H1 (cell line): Measurements from ENCODE around the gene MLYCD. TPM values are rescaled to one million over a fixed set of nuclear protein-coding genes. Genes with fewer than 3 reads are reported as not detected.

ENCODE experiments used
- CTCF ChIA-PET: fragments of 300-600 bp; sonication (Branson Sonifier 250); formaldehyde crosslinking; loops from one replicate; lab custom pipeline; 2021; ENCODE audit not compliant: partially characterized antibody; lab: Charles Lee
- POLR2A ChIA-PET: fragments of 300-600 bp; sonication (Branson Sonifier 250); formaldehyde crosslinking; loops from one replicate; lab custom pipeline; 2021; ENCODE audit warnings: inconsistent platforms; ENCODE audit not compliant: partially characterized antibody; lab: Charles Lee
- DNase-seq, 2 experiments: peaks; one replicate each; pipeline versions ENCODE4 v3.0.0 to v3.0.0-alpha.2; 2010 to 2022; ENCODE audit warnings: low spot score in 2 of 2, low read depth in 1 of 2, mixed read lengths in 1 of 2
- FAIRE-seq: peaks from 2 replicates; lab custom pipeline; 2011; peaks lifted over from hg19 to GRCh38; lab: Jason Lieb, UNC
- H2AFZ ChIP-seq: 2 replicates; pipeline ENCODE4 v1.8.1; 2012; ENCODE audit warnings: low read length, inconsistent platforms
- H2AK5ac ChIP-seq: 2 replicates; pipeline ENCODE4 v1.6.1; 2013; ENCODE audit warnings: low read depth, low read length
- H2BK120ac ChIP-seq: replicated peaks from 2 replicates; pipeline ENCODE3; 2013; ENCODE audit warnings: low read depth, low read length, inconsistent platforms
- H2BK12ac ChIP-seq: 2 replicates; pipeline ENCODE4 v1.6.1; 2013; ENCODE audit warnings: low read depth, low read length
- H2BK15ac ChIP-seq: 2 replicates; pipeline ENCODE4 v1.6.1; 2013; ENCODE audit warnings: low read length
- H2BK20ac ChIP-seq: 2 replicates; pipeline ENCODE4 v1.6.1; 2013; ENCODE audit warnings: low read length
- H2BK5ac ChIP-seq: 2 replicates; pipeline ENCODE4 v1.6.1; 2013; ENCODE audit warnings: low read depth, low read length
- H3K14ac ChIP-seq: 2 replicates; pipeline ENCODE4 v1.6.1; 2013; ENCODE audit warnings: inconsistent platforms; ENCODE audit not compliant: insufficient read length
- H3K18ac ChIP-seq: 2 replicates; pipeline ENCODE4 v1.6.1; 2013; ENCODE audit warnings: low read length; ENCODE audit errors: extremely low read depth
- H3K23ac ChIP-seq: 2 replicates; pipeline ENCODE4 v1.6.1; 2013; ENCODE audit warnings: inconsistent platforms; ENCODE audit not compliant: insufficient read length
- H3K23me2 ChIP-seq: 2 replicates; pipeline ENCODE4 v1.6.1; 2013; ENCODE audit warnings: low read depth, low read length
- H3K27ac ChIP-seq: 2 replicates; pipeline ENCODE4 v1.6.1; 2011; ENCODE audit warnings: low read depth, low read length, inconsistent platforms
- H3K27me3 ChIP-seq, 4 experiments: replicated peaks in 1 of 4; 1 replicate in 1 of 4; 2 replicates in 3 of 4; pipeline versions ENCODE4 v1.6.1 to v1.8.1; 2011 to 2013; ENCODE audit warnings: low read length in 3 of 4, mild to moderate bottlenecking in 3 of 4, inconsistent platforms in 2 of 4, mixed read lengths in 2 of 4, moderate library complexity in 1 of 4; ENCODE audit not compliant: control insufficient read depth in 3 of 4, insufficient read depth in 3 of 4; ENCODE audit errors: extremely low read depth in 1 of 4
- H3K36me3 ChIP-seq, 4 experiments: 2 replicates each; pipeline versions ENCODE4 v1.6.1 to v1.8.1; 2011 to 2013; ENCODE audit warnings: mild to moderate bottlenecking in 4 of 4, low read length in 3 of 4, moderate library complexity in 2 of 4, control low read depth in 1 of 4, inconsistent platforms in 1 of 4; ENCODE audit not compliant: insufficient read depth in 4 of 4, control insufficient read depth in 2 of 4
- H3K4ac ChIP-seq: replicated peaks from 2 replicates; pipeline ENCODE3; 2013; ENCODE audit warnings: low read length, low read depth, mixed read lengths, inconsistent platforms; ENCODE audit not compliant: insufficient read length
- H3K4me1 ChIP-seq, 4 experiments: replicated peaks in 1 of 4; 1 replicate in 1 of 4; 2 replicates in 3 of 4; pipeline versions ENCODE4 v1.6.1 to v1.8.1; 2011 to 2013; ENCODE audit warnings: low read length in 3 of 4, inconsistent platforms in 2 of 4, mixed read lengths in 1 of 4; ENCODE audit not compliant: insufficient read depth in 4 of 4, control insufficient read depth in 3 of 4
- H3K4me2 ChIP-seq, 2 experiments: 2 replicates each; pipeline versions ENCODE4 v1.6.1 to v1.8.1; 2011 to 2013; ENCODE audit warnings: low read depth in 2 of 2, low read length in 2 of 2, control low read depth in 1 of 2, inconsistent platforms in 1 of 2, mild to moderate bottlenecking in 1 of 2; ENCODE audit not compliant: insufficient read depth in 1 of 2
- H3K4me3 ChIP-seq, 4 experiments: fragments of 200-600, 300-600 bp in 1 of 4; sonication (generic), shearing (Covaris generic), sonication (Bioruptor Twin) in 1 of 4; 2 replicates each; pipeline versions ENCODE4 v1.5.1 to v1.8.1; 2011 to 2016; ENCODE audit warnings: low read length in 4 of 4, low read depth in 3 of 4, control low read depth in 2 of 4, inconsistent platforms in 2 of 4, mild to moderate bottlenecking in 2 of 4, mixed read lengths in 1 of 4, moderate library complexity in 1 of 4; ENCODE audit not compliant: insufficient read depth in 2 of 4; ENCODE audit errors: extremely low read depth in 1 of 4
- H3K56ac ChIP-seq: replicated peaks from 2 replicates; pipeline ENCODE3; 2013; ENCODE audit warnings: low read depth, mild to moderate bottlenecking, mixed read lengths, low read length, inconsistent platforms; ENCODE audit not compliant: insufficient read length
- H3K79me1 ChIP-seq: 2 replicates; pipeline ENCODE4 v1.6.1; 2013; ENCODE audit warnings: low read depth, low read length, control low read depth
- H3K79me2 ChIP-seq, 2 experiments: 2 replicates each; pipeline versions ENCODE4 v1.6.1 to v1.8.1; 2012 to 2013; ENCODE audit warnings: low read length in 2 of 2, mild to moderate bottlenecking in 2 of 2, inconsistent platforms in 1 of 2; ENCODE audit not compliant: insufficient read depth in 2 of 2, control insufficient read depth in 1 of 2
- H3K9ac ChIP-seq, 4 experiments: replicated peaks in 1 of 4; 1 replicate in 1 of 4; 2 replicates in 3 of 4; pipeline versions ENCODE4 v1.6.1 to v1.8.1; 2011 to 2013; ENCODE audit warnings: low read depth in 3 of 4, low read length in 3 of 4, control low read depth in 2 of 4, mild to moderate bottlenecking in 2 of 4, moderate library complexity in 2 of 4, inconsistent platforms in 1 of 4; ENCODE audit errors: extremely low read depth in 1 of 4
- H3K9me3 ChIP-seq, 2 experiments: 2 replicates each; pipeline versions ENCODE4 v1.6.1 to v1.8.1; 2012 to 2013; ENCODE audit warnings: mild to moderate bottlenecking in 2 of 2, moderate library complexity in 2 of 2, control low read depth in 1 of 2, inconsistent platforms in 1 of 2, low read depth in 1 of 2, low read length in 1 of 2, mixed read lengths in 1 of 2; ENCODE audit not compliant: insufficient read depth in 2 of 2
- H4K20me1 ChIP-seq, 2 experiments: replicated peaks in 1 of 2; 2 replicates each; pipeline versions ENCODE3 to v1.8.1; 2011 to 2013; ENCODE audit warnings: inconsistent platforms in 2 of 2, low read length in 2 of 2, mild to moderate bottlenecking in 1 of 2; ENCODE audit not compliant: insufficient read depth in 2 of 2, control insufficient read depth in 1 of 2
- H4K5ac ChIP-seq: 2 replicates; pipeline ENCODE4 v1.6.1; 2013; ENCODE audit warnings: low read length, low read depth, mixed read lengths, inconsistent platforms; ENCODE audit not compliant: insufficient read length
- H4K8ac ChIP-seq: 2 replicates; pipeline ENCODE4 v1.8.0; 2013; ENCODE audit warnings: mild to moderate bottlenecking, moderate library complexity, low read length, inconsistent platforms; ENCODE audit not compliant: insufficient read depth; ENCODE audit errors: extremely low read depth
- H4K91ac ChIP-seq: replicated peaks from 2 replicates; pipeline ENCODE3; 2013; ENCODE audit warnings: low read length, mixed read lengths, inconsistent platforms; ENCODE audit not compliant: insufficient read length
- BRCA1 ChIP-seq: IDR thresholded peaks from 2 replicates; pipeline ENCODE4 v1.6.1; 2012; ENCODE audit warnings: low read depth, low read length, improper control_type of control experiment
- GABPA ChIP-seq: IDR thresholded peaks from 2 replicates; pipeline ENCODE4 v1.6.1; 2011; ENCODE audit warnings: mild to moderate bottlenecking, low read length, moderate library complexity, borderline replicate concordance; ENCODE audit not compliant: insufficient read depth
- GTF2F1 ChIP-seq: IDR thresholded peaks from 2 replicates; pipeline ENCODE4 v1.6.1; 2012; ENCODE audit warnings: low read depth, low read length, improper control_type of control experiment, borderline replicate concordance
- HDAC6 ChIP-seq: IDR thresholded peaks from one replicate; pipeline ENCODE4 v1.7.1; 2012; ENCODE audit warnings: low read depth, mild to moderate bottlenecking, inconsistent platforms, low read length, moderate library complexity
- KDM1A ChIP-seq: fragments of 200-600, 300-600 bp; sonication (generic); IDR thresholded peaks from 2 replicates; pipeline ENCODE4 v1.7.1; 2016; ENCODE audit warnings: mild to moderate bottlenecking, low read length, borderline replicate concordance
- POU5F1 ChIP-seq: IDR thresholded peaks from 2 replicates; pipeline ENCODE4 v1.6.1; 2011; ENCODE audit warnings: low read depth, mild to moderate bottlenecking, low read length, moderate library complexity
- RFX5 ChIP-seq: IDR thresholded peaks from 2 replicates; pipeline ENCODE4 v1.6.1; 2011; ENCODE audit warnings: low read depth, low read length, improper control_type of control experiment, borderline replicate concordance
- SAP30 ChIP-seq: fragments of 300-600 bp; sonication (generic); IDR thresholded peaks from 2 replicates; pipeline ENCODE4 v1.7.1; 2012; ENCODE audit warnings: low read length, moderate library complexity, mild to moderate bottlenecking, inconsistent platforms; ENCODE audit not compliant: insufficient read depth, insufficient replicate concordance
- SIX5 ChIP-seq: IDR thresholded peaks from 2 replicates; pipeline ENCODE4 v1.6.1; 2011; ENCODE audit warnings: mild to moderate bottlenecking, low read depth, low read length
- TBP ChIP-seq: IDR thresholded peaks from 2 replicates; pipeline ENCODE4 v1.6.1; 2011; ENCODE audit warnings: low read depth, low read length, improper control_type of control experiment
- WGBS, 2 experiments: shearing (Covaris generic) in 1 of 2; methylation state at CpG; one replicate each; pipeline versions ENCODE4 v1.1.6 to v1.1.7; 2013 to 2015; ENCODE audit warnings: low lambda C conversion rate in 2 of 2, mixed read lengths in 2 of 2, inconsistent platforms in 1 of 2, low coverage in 1 of 2, missing lambda C conversion rate in 1 of 2; ENCODE audit not compliant: insufficient replicate concordance in 2 of 2, insufficient coverage in 1 of 2, insufficient read length in 1 of 2; ENCODE audit errors: extremely low coverage in 1 of 2, missing lambda C conversion rate in 1 of 2; 5-methylcytosine and 5-hydroxymethylcytosine counted together
- polyA plus RNA-seq, 7 experiments: library from polyadenylated mRNA; depleted of rRNA in 3 of 7; stranded (reverse) in 5 of 7; unstranded in 2 of 7; fragments of >200 nt in 5 of 7; fragments of 200-250 nt in 2 of 7; gene quantifications; 1 replicate in 5 of 7; 2 replicates in 1 of 7; 4 replicates in 1 of 7; pipeline versions ENCODE4 v1.2.1 to v1.2.3, GENCODE V29; 2011 to 2013; ENCODE audit warnings: missing spikeins in 2 of 7, mixed read lengths in 2 of 7
- total RNA-seq: library from RNA; stranded (reverse); fragmentation: NEBNext Ultra II Directional; extraction: Animal tissue kit (Norgen Biotek cat#: 25700); gene quantifications from 2 replicates; pipeline ENCODE4 v1.2.1, GENCODE V29; 2021
- TF ChIP-seq, protein P1 (sequence below), 3 experiments: IDR thresholded peaks; 1 replicate in 2 of 3; 2 replicates in 1 of 3; pipeline versions ENCODE4 v1.5.1 to v1.6.1; 2011; ENCODE audit warnings: low read length in 3 of 3, mild to moderate bottlenecking in 3 of 3, inconsistent platforms in 2 of 3, low read depth in 1 of 3, moderate library complexity in 1 of 3; ENCODE audit not compliant: insufficient read depth in 1 of 3; ENCODE audit errors: control extremely low read depth in 1 of 3

The MLYCD gene
- total and polyA plus RNA-seq, 2 of the 8 experiments (the other 6 are each of a cell fraction or from before 2014, with no cell fraction given), result 3.7 to 7.0 TPM

DNA sequence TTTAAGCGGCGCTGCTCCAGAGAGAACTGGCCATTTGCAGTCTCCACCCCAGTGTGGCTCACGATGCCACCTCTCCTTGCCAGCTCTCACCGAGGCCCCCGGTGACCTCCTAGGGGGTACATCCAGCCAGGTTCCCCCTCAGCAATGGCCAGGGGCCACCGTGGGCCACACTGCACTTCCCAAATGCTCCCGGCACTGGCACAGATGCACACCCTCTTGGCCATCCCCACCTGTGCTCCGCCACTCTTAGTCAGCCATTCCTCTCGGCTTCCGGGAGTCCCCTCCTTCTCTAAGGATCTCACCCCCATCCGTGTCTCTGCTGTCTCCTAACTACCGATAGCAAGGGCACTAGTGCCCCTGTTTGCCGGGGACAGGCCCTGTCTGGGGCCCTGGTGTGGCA is 25.8 kb downstream of the MLYCD start:
- H3K4me3 ChIP-seq, result no peak overlapping the region
- H2BK120ac ChIP-seq, result no peak overlapping the region
- H2BK20ac ChIP-seq, result no peak overlapping the region
- no peak overlapping the region for H4K5ac ChIP-seq
- no peak overlapping the region for H2AK5ac ChIP-seq
- FAIRE-seq (no peak), DNase-seq (no peak)
- H2BK15ac ChIP-seq, result no peak overlapping the region
- no peaks in the 10 kb centered on the region for H3K79me1 ChIP-seq
- no peak overlapping the region for H3K4ac ChIP-seq
- H4K8ac ChIP-seq, result no peak overlapping the region
- no peak overlapping the region for H3K27ac ChIP-seq
- no peak overlapping the region for H3K4me2 ChIP-seq
- H2BK12ac ChIP-seq, result no peak overlapping the region
- H4K91ac ChIP-seq, result no peak overlapping the region
- H3K56ac ChIP-seq, result no peak overlapping the region
- H3K27me3 ChIP-seq, result 0 out of 7 replicates have a peak, but pooled peaks cover 0 to 6% (median 0%) of the 10 kb centered on the region in 4 experiments
- peaks cover 6% of the 10 kb centered on the region for H3K23me2 ChIP-seq
- no peak overlapping the region for H2AFZ ChIP-seq
- H3K14ac ChIP-seq, result no peak overlapping the region
- H3K9ac ChIP-seq, result no peak overlapping the region
- no peaks in the 10 kb centered on the region for H3K9me3 ChIP-seq
- no peak overlapping the region for H3K18ac ChIP-seq
- H3K36me3 ChIP-seq, result peaks cover 0 to 3% (median 2%) of the 10 kb centered on the region in 4 experiments; a peak in 5 of 8 replicates
- ChIA-PET CTCF (interaction anchor here (0.5 to 1.2 kb wide), 3 partner anchors 16 to 316 kb away, joined by 3 to 4 read pairs (median 3); no protein-coding TSS in a partner anchor), POLR2A (interaction anchor here (1.1 to 1.5 kb wide), 2 partner anchors 13 to 39 kb away, joined by 3 read pairs; no protein-coding TSS in a partner anchor)
- peaks cover 0 to 6% (median 3%) of the 10 kb centered on the region in 4 experiments; a peak in 4 of 7 replicates for H3K4me1 ChIP-seq
- 90% methylated on average over 13 of the region's 13 CpGs; no CpG with 5 or more reads in 1 of the 2 experiments for WGBS, 2 experiments
- H2BK5ac ChIP-seq, result no peak overlapping the region
- peaks cover 0 to 3% of the 10 kb centered on the region in 2 experiments for H4K20me1 ChIP-seq
- H3K23ac ChIP-seq, result no peak overlapping the region
- H3K79me2 ChIP-seq, result no peaks in the 10 kb centered on the region
- no peak for TF ChIP-seq BRCA1
- no peak for TF ChIP-seq SIX5
- no peak for TF ChIP-seq TBP
- no peak for TF ChIP-seq HDAC6
- no peak for TF ChIP-seq SAP30
- no peak for TF ChIP-seq GABPA
- no peak for TF ChIP-seq GTF2F1
- TF ChIP-seq, protein P1, sequence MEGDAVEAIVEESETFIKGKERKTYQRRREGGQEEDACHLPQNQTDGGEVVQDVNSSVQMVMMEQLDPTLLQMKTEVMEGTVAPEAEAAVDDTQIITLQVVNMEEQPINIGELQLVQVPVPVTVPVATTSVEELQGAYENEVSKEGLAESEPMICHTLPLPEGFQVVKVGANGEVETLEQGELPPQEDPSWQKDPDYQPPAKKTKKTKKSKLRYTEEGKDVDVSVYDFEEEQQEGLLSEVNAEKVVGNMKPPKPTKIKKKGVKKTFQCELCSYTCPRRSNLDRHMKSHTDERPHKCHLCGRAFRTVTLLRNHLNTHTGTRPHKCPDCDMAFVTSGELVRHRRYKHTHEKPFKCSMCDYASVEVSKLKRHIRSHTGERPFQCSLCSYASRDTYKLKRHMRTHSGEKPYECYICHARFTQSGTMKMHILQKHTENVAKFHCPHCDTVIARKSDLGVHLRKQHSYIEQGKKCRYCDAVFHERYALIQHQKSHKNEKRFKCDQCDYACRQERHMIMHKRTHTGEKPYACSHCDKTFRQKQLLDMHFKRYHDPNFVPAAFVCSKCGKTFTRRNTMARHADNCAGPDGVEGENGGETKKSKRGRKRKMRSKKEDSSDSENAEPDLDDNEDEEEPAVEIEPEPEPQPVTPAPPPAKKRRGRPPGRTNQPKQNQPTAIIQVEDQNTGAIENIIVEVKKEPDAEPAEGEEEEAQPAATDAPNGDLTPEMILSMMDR (IDR thresholded peaks at IDR 0.05; ENCODE audit: control extremely low read depth in 1 of 3, insufficient read depth in 1 of 3, low read depth in 1 of 3, low read length in 3 of 3), result no peak
- TF ChIP-seq KDM1A, result no peak
- no peak for TF ChIP-seq RFX5
- TF ChIP-seq POU5F1, result no peak
